OCI-LY1 (cell line): ENCODE data around the gene COA8.

Source experiments
- H2AFZ ChIP-seq: fragments of 200-600 bp; sonication (generic), shearing (Covaris generic); 2 replicates; pipeline ENCODE4 v1.6.0; 2014; ENCODE audit warnings: antibody characterized with exemption, mild to moderate bottlenecking, low read length
- H3F3A ChIP-seq: fragments of 200-600 bp; sonication (generic), shearing (Covaris generic); 2 replicates; pipeline ENCODE4 v1.6.0; 2014; ENCODE audit warnings: mild to moderate bottlenecking, antibody characterized with exemption, low read length, moderate library complexity; ENCODE audit not compliant: insufficient read depth
- H3K27ac ChIP-seq: fragments of 200-600 bp; sonication (generic); 2 replicates; pipeline ENCODE4 v1.5.1; 2014; ENCODE audit warnings: low read length, mixed run types, mild to moderate bottlenecking, low read depth; ENCODE audit not compliant: poor library complexity, severe bottlenecking
- H3K27me3 ChIP-seq: fragments of 200-600 bp; sonication (generic); 2 replicates; pipeline ENCODE4 v1.6.0; 2014; ENCODE audit warnings: antibody characterized with exemption, mild to moderate bottlenecking, low read length, moderate library complexity; ENCODE audit not compliant: insufficient read depth
- H3K36me3 ChIP-seq: fragments of 200-600 bp; sonication (generic); 2 replicates; pipeline ENCODE4 v1.6.1; 2014; ENCODE audit warnings: mild to moderate bottlenecking, antibody characterized with exemption, low read length, moderate library complexity, mixed read lengths; ENCODE audit not compliant: insufficient read depth
- H3K4me1 ChIP-seq: fragments of 200-600 bp; sonication (generic); 2 replicates; pipeline ENCODE4 v1.5.1; 2014; ENCODE audit warnings: mild to moderate bottlenecking, low read length, moderate library complexity; ENCODE audit not compliant: insufficient read depth, severe bottlenecking
- H3K4me2 ChIP-seq: fragments of 200-600 bp; sonication (generic), shearing (Covaris generic); 2 replicates; pipeline ENCODE4 v1.6.1; 2014; ENCODE audit warnings: low read length
- H3K4me3 ChIP-seq: fragments of 200-600 bp; sonication (generic); 2 replicates; pipeline ENCODE4 v1.5.1; 2014; ENCODE audit warnings: low read length, low read depth, mild to moderate bottlenecking, mixed read lengths; ENCODE audit not compliant: poor library complexity, severe bottlenecking
- H3K79me2 ChIP-seq: fragments of 200-600 bp; shearing (Covaris generic); 2 replicates; pipeline ENCODE4 v1.6.1; 2016; ENCODE audit warnings: mixed run types, low read length, mixed read lengths; ENCODE audit not compliant: insufficient read depth
- H3K9ac ChIP-seq: fragments of 200-600 bp; sonication (generic), shearing (Covaris generic); 2 replicates; pipeline ENCODE4 v1.6.1; 2014; ENCODE audit warnings: mild to moderate bottlenecking, low read length, mixed read lengths
- H3K9me2 ChIP-seq: fragments of 200-600 bp; sonication (generic), shearing (Covaris generic); 2 replicates; pipeline ENCODE4 v1.6.1; 2014; ENCODE audit warnings: low read depth, mild to moderate bottlenecking, low read length, mixed read lengths
- H3K9me3 ChIP-seq: fragments of 200-600 bp; shearing (Covaris generic); 2 replicates; pipeline ENCODE4 v1.6.1; 2014; ENCODE audit warnings: low read length, mixed read lengths
- H4K20me1 ChIP-seq: fragments of 200-600 bp; sonication (generic), shearing (Covaris generic); 2 replicates; pipeline ENCODE4 v1.6.0; 2016; ENCODE audit warnings: mild to moderate bottlenecking, low read length; ENCODE audit not compliant: insufficient read depth
- EZH2 ChIP-seq: fragments of 200-600 bp; sonication (generic), shearing (Covaris generic); IDR thresholded peaks from 2 replicates; pipeline ENCODE4 v1.8.0; 2017; ENCODE audit warnings: borderline replicate concordance, mixed run types, mild to moderate bottlenecking, antibody characterized with exemption, low read length, moderate library complexity, mixed read lengths
- TF ChIP-seq, protein P1 (sequence below): fragments of 200-600 bp; sonication (generic), shearing (Covaris generic); IDR thresholded peaks from 2 replicates; pipeline ENCODE4 v1.5.1; 2017; ENCODE audit warnings: mild to moderate bottlenecking, antibody characterized with exemption, low read length, moderate library complexity, mixed read lengths

COA8 gene

DNA sequence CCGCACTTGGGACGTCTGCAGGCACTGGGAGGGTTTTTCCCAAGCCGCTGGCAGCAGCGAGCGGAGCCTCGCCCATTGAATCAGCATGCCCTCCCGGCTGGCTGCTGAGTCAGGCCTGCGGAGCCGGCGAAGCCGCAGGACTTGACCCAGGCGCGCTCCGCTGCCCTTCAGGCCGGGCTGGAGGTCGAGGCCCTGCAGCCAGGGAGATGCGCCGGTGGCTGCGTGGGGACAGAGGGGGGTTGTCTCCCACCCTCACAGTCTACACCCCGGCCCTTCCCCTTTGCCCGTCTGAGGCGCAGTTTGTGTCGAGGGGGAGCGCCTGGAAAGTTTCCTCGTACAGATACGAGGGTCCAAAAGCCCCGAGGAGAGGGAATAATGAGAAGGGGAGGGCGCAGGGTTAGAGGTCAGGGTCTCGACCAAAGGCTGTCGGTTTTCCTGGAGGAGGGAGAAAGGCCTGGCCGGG, 65.5 kb downstream of the COA8 start:
- peaks cover 57% of the 10 kb centered on the region for H3K4me1 ChIP-seq
- peak overlapping the region; percentile 89 for H3K9ac ChIP-seq
- H3K9me2 ChIP-seq: no peaks in the 10 kb centered on the region
- peaks cover 38% of the 10 kb centered on the region for H3K79me2 ChIP-seq
- peak overlapping the region; percentile 95 for H3K4me3 ChIP-seq
- H3K27me3 ChIP-seq: no peaks in the 10 kb centered on the region
- no peaks in the 10 kb centered on the region for H3K9me3 ChIP-seq
- H2AFZ ChIP-seq: no peak overlapping the region
- H3F3A ChIP-seq: no peaks in the 10 kb centered on the region
- TF ChIP-seq EZH2: no peak
- H3K27ac ChIP-seq: peak overlapping the region; percentile 50
- 0 out of 2 replicates have a peak, but pooled peaks cover 3% of the 10 kb centered on the region for H3K36me3 ChIP-seq
- H3K4me2 ChIP-seq: peak overlapping the region; percentile 97
- H4K20me1 ChIP-seq: no peaks in the 10 kb centered on the region

DNA sequence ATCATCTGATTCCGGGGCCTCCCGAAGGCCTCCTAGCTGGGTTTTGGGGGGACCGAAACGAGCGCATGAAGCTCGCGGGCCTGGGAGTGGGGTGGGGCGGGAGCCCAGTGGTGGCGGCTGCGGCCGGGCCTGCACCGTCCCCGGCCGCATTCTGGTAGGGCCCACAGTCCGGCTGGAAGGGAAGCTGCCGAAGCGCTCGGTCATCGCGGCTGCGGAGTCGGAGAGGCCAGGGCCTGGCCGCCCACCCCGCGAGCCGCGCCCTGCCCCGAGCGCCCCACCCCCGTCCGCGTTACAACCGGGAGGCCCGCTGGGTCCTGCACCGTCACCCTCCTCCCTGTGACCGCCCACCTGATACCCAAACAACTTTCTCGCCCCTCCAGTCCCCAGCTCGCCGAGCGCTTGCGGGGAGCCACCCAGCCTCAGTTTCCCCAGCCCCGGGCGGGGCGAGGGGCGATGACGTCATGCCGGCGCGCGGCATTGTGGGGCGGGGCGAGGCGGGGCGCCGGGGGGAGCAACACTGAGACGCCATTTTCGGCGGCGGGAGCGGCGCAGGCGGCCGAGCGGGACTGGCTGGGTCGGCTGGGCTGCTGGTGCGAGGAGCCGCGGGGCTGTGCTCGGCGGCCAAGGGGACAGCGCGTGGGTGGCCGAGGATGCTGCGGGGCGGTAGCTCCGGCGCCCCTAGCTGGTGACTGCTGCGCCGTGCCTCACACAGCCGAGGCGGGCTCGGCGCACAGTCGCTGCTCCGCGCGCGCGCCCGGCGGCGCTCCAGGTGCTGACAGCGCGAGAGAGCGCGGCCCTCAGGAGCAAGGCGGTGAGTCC, 66.1 kb downstream of the COA8 start, which contains the start of gene KLC1:
Gene KLC1 (plus strand): TSS at position 528 of the 819 bp plus-strand sequence. CDS start 25,354 bp downstream, outside the sequence.
- H3F3A ChIP-seq: no peaks in the 10 kb centered on the region
- H4K20me1 ChIP-seq: no peaks in the 10 kb centered on the region
- peak within 1 kb of the TSS; percentile 95 for H3K4me3 ChIP-seq
- peak within 1 kb of the TSS; percentile 89 for H3K9ac ChIP-seq
- TF ChIP-seq EZH2: no peak
- TF ChIP-seq, protein P1, sequence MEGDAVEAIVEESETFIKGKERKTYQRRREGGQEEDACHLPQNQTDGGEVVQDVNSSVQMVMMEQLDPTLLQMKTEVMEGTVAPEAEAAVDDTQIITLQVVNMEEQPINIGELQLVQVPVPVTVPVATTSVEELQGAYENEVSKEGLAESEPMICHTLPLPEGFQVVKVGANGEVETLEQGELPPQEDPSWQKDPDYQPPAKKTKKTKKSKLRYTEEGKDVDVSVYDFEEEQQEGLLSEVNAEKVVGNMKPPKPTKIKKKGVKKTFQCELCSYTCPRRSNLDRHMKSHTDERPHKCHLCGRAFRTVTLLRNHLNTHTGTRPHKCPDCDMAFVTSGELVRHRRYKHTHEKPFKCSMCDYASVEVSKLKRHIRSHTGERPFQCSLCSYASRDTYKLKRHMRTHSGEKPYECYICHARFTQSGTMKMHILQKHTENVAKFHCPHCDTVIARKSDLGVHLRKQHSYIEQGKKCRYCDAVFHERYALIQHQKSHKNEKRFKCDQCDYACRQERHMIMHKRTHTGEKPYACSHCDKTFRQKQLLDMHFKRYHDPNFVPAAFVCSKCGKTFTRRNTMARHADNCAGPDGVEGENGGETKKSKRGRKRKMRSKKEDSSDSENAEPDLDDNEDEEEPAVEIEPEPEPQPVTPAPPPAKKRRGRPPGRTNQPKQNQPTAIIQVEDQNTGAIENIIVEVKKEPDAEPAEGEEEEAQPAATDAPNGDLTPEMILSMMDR: no peak
- peaks cover 42% of the 10 kb centered on the region for H3K79me2 ChIP-seq
- peak within 1 kb of the TSS; percentile 50 for H3K27ac ChIP-seq
- H3K9me2 ChIP-seq: no peaks in the 10 kb centered on the region
- H2AFZ ChIP-seq: 0 out of 2 replicates have a peak within 1 kb of the TSS, but pooled peaks have one; percentile 11
- peak within 1 kb of the TSS; percentile 97 for H3K4me2 ChIP-seq
- peaks cover 55% of the 10 kb centered on the region for H3K4me1 ChIP-seq
- H3K36me3 ChIP-seq: 0 out of 2 replicates have a peak, but pooled peaks cover 3% of the 10 kb centered on the region
- no peaks in the 10 kb centered on the region for H3K9me3 ChIP-seq
- H3K27me3 ChIP-seq: no peaks in the 10 kb centered on the region

DNA sequence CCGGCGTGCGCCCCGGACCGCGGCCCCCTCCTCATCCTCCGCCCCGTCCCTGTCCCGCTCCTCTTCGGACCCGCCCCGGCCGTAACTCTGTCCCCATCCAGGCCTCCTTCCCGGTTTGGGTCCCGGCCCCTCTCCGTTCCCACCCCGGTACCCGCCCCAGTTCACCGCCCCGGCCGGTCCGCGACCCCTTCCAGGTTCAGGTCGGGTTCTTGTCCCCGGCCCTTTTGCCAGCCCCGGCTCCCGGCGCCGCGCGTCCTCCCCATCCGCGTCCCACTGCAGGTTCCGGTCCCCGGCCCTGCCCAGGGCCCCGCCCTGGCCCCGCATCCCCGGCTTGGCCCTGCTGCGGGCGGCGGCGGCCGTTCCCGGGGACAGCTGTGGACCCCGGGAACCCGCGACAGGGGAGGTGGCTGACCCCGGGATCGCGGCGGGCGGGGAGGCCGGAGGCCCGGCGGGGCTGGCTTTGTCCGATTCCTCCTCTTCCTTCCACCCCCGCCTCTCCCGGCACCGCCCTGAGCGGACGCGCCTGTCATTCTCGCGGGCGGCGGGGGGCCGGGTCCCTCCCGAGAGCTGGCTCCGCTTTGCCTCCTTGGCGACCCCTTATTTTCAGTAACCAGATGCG, 66.9 kb downstream of the COA8 start:
- Histone ChIP-seq H3K36me3 (0 out of 2 replicates have a peak, but pooled peaks cover 3% of the 10 kb centered on the region), H3K79me2 (peaks cover 49% of the 10 kb centered on the region), H3K4me1 (peaks cover 55% of the 10 kb centered on the region), H3K27me3 (no peaks in the 10 kb centered on the region), H3K27ac (peak overlapping the region; percentile 50), H3F3A (no peaks in the 10 kb centered on the region), H3K9me3 (no peaks in the 10 kb centered on the region), H3K4me3 (peak overlapping the region; percentile 95), H3K4me2 (peak overlapping the region; percentile 97), H4K20me1 (no peaks in the 10 kb centered on the region), H3K9ac (peak overlapping the region; percentile 89), H2AFZ (no peak overlapping the region), H3K9me2 (no peaks in the 10 kb centered on the region)
- TF ChIP-seq EZH2: no peak
- TF ChIP-seq, protein P1: no peak
